A549 (cell line): ENCODE results near the gene KRABD2.
A peak's percentile ranks its signal among the peaks of the same experiment; 100 is the strongest.

Experiments
- ATAC-seq, 2 experiments: fragments of 200-7000 bp in 1 of 2; fragments of >200 bp in 1 of 2; cut with Nextera tagmentation in 1 of 2; cut with Tn5 transposase in 1 of 2; 3 replicates each; pipeline versions ENCODE4 v1.8.0 to v1.9.1; 2018 to 2020; ENCODE audit warnings: mild to moderate bottlenecking in 1 of 2, moderate library complexity in 1 of 2
- CTCF ChIA-PET: fragments of 300-600 bp; sonication (Branson Sonifier 250); formaldehyde crosslinking; extraction: SDS; loops from one replicate; lab custom pipeline; 2021; ENCODE audit warnings: antibody characterized with exemption, inconsistent platforms; lab: Yijun Ruan, JAX
- POLR2A ChIA-PET: fragments of 350-600 bp; formaldehyde crosslinking; extraction: SDS; loops from one replicate; lab custom pipeline; 2021; ENCODE audit warnings: antibody characterized with exemption, inconsistent platforms; lab: Yijun Ruan, JAX
- DNase-seq, 2 experiments: peaks; one replicate each; pipeline versions ENCODE4 v3.0.0 to v3.0.0-alpha.2; 2011 to 2016; ENCODE audit warnings: low read depth in 1 of 2, low spot score in 1 of 2
- FAIRE-seq: peaks from 2 replicates; lab custom pipeline; 2011; peaks lifted over from hg19 to GRCh38; lab: Jason Lieb, UNC
- H3K27ac ChIP-seq, 2 experiments: fragments of >200 bp; sonication (Bioruptor Twin); formaldehyde crosslinking; 3 replicates each; pipeline ENCODE4 v1.5.1; 2016 to 2017
- H3K4me1 ChIP-seq: fragments of >200 bp; sonication (Bioruptor Twin); formaldehyde crosslinking; 3 replicates; pipeline ENCODE4 v1.6.1; 2016
- H3K4me2 ChIP-seq: fragments of >200 bp; sonication (Bioruptor Twin); formaldehyde crosslinking; 3 replicates; pipeline ENCODE4 v1.6.1; 2016
- H3K4me3 ChIP-seq: fragments of >200 bp; sonication (Bioruptor Twin); formaldehyde crosslinking; 3 replicates; pipeline ENCODE4 v1.5.1; 2016
- H3K9me3 ChIP-seq: fragments of >200 bp; sonication (Bioruptor Twin); formaldehyde crosslinking; 3 replicates; pipeline ENCODE4 v1.6.1; 2016
- ATOH8 ChIP-seq: fragments of 250-450 bp; sonication (Bioruptor Pico); IDR thresholded peaks from 2 replicates; pipeline ENCODE4 v1.5.0; 2020; ENCODE audit warnings: low read depth, mild to moderate bottlenecking, moderate library complexity
- BCL3 ChIP-seq: fragments of >200 bp; sonication (Bioruptor Twin); formaldehyde crosslinking; IDR thresholded peaks from 3 replicates; pipeline ENCODE4 v1.6.1; 2016
- BHLHE40 ChIP-seq: IDR thresholded peaks from 2 replicates; pipeline ENCODE4 v1.6.1; 2012; ENCODE audit warnings: low read depth, low read length, inconsistent platforms
- CBX2 ChIP-seq: fragments of 200-600 bp; sonication (generic); IDR thresholded peaks from 2 replicates; pipeline ENCODE4 v1.6.1; 2016; ENCODE audit warnings: low read depth, mild to moderate bottlenecking, borderline replicate concordance
- CEBPB ChIP-seq, 2 experiments: fragments of >200 bp in 1 of 2; sonication (Bioruptor Twin) in 1 of 2; formaldehyde crosslinking in 1 of 2; IDR thresholded peaks; 2 replicates each; pipeline ENCODE4 v1.6.1; 2012 to 2016
- CHD2 ChIP-seq: fragments of 150-350 bp; IDR thresholded peaks from 2 replicates; pipeline ENCODE4 v1.6.1; 2014; ENCODE audit warnings: low read length; ENCODE audit not compliant: partially characterized antibody
- EHMT2 ChIP-seq: fragments of 200-600 bp; sonication (generic); IDR thresholded peaks from 2 replicates; pipeline ENCODE4 v1.6.1; 2016; ENCODE audit warnings: antibody characterized with exemption, low read depth, mild to moderate bottlenecking, moderate library complexity
- ELK1 ChIP-seq: fragments of 150-350 bp; IDR thresholded peaks from 2 replicates; pipeline ENCODE4 v1.6.1; 2014; ENCODE audit warnings: low read depth, mild to moderate bottlenecking, low read length
- ESRRA ChIP-seq: fragments of 150-350 bp; IDR thresholded peaks from 2 replicates; pipeline ENCODE4 v1.6.1; 2014; ENCODE audit warnings: mild to moderate bottlenecking, low read length, borderline replicate concordance
- FOXS1 ChIP-seq: fragments of 250-450 bp; sonication (Bioruptor Pico); IDR thresholded peaks from 2 replicates; pipeline ENCODE4 v1.5.0; 2020; ENCODE audit warnings: mild to moderate bottlenecking, moderate library complexity
- GATA3 ChIP-seq: IDR thresholded peaks from 2 replicates; pipeline ENCODE4 v1.6.1; 2012; ENCODE audit warnings: borderline replicate concordance
- HDAC2 ChIP-seq: fragments of 200-600 bp; sonication (generic); IDR thresholded peaks from 2 replicates; pipeline ENCODE4 v1.6.1; 2016
- HEYL ChIP-seq: fragments of 250-450 bp; sonication (Bioruptor Pico); IDR thresholded peaks from 2 replicates; pipeline ENCODE4 v1.8.0; 2021; ENCODE audit warnings: mild to moderate bottlenecking, moderate library complexity
- HOXB13 ChIP-seq: fragments of 250-450 bp; sonication (Bioruptor Pico); IDR thresholded peaks from 2 replicates; pipeline ENCODE4 v1.5.0; 2020; ENCODE audit warnings: low read depth, mild to moderate bottlenecking, moderate library complexity
- JUNB ChIP-seq: fragments of >200 bp; sonication (Bioruptor Twin); formaldehyde crosslinking; IDR thresholded peaks from 2 replicates; pipeline ENCODE4 v1.6.1; 2016
- KDM1A ChIP-seq: fragments of 200-600 bp; sonication (generic); IDR thresholded peaks from 2 replicates; pipeline ENCODE4 v1.6.1; 2016; ENCODE audit warnings: low read depth, mild to moderate bottlenecking
- MAFK ChIP-seq: fragments of 450-650 bp; IDR thresholded peaks from 2 replicates; pipeline ENCODE4 v1.6.1; 2014; ENCODE audit not compliant: partially characterized antibody
- MAZ ChIP-seq: fragments of 150-350 bp; IDR thresholded peaks from 2 replicates; pipeline ENCODE4 v1.6.1; 2014; ENCODE audit warnings: antibody characterized with exemption, low read depth, low read length, borderline replicate concordance
- POLR2A ChIP-seq: IDR thresholded peaks from 2 replicates; pipeline ENCODE4 v1.6.1; 2012; ENCODE audit warnings: mild to moderate bottlenecking, low read length
- RAD21 ChIP-seq, 2 experiments: fragments of >200 bp in 1 of 2; sonication (Bioruptor Twin) in 1 of 2; formaldehyde crosslinking in 1 of 2; IDR thresholded peaks in 1 of 2; conservative IDR thresholded peaks in 1 of 2; 2 replicates in 1 of 2; 3 replicates in 1 of 2; pipeline ENCODE4 v1.6.1; 2012 to 2018; ENCODE audit warnings: inconsistent platforms in 1 of 2
- RARB ChIP-seq: fragments of 250-450 bp; sonication (Bioruptor Pico); IDR thresholded peaks from 2 replicates; pipeline ENCODE4 v1.8.0; 2021; ENCODE audit warnings: mild to moderate bottlenecking, moderate library complexity
- REST ChIP-seq: fragments of 200-600 bp; sonication (generic); IDR thresholded peaks from 2 replicates; pipeline ENCODE4 v1.6.1; 2016; ENCODE audit warnings: antibody characterized with exemption, mild to moderate bottlenecking, moderate library complexity
- RFX5 ChIP-seq: fragments of 450-650 bp; IDR thresholded peaks from 2 replicates; pipeline ENCODE4 v1.7.1; 2014; ENCODE audit warnings: antibody characterized with exemption, mild to moderate bottlenecking, moderate library complexity
- RNF2 ChIP-seq: fragments of 200-600 bp; sonication (generic); IDR thresholded peaks from 2 replicates; pipeline ENCODE4 v1.6.1; 2016; ENCODE audit warnings: low read depth, mild to moderate bottlenecking, antibody characterized with exemption, moderate library complexity, borderline replicate concordance
- SMC3 ChIP-seq: fragments of >200 bp; sonication (Bioruptor Twin); formaldehyde crosslinking; IDR thresholded peaks from 3 replicates; pipeline ENCODE4 v1.6.1; 2018; ENCODE audit warnings: inconsistent platforms
- SREBF2 ChIP-seq: fragments of 450-650 bp; IDR thresholded peaks from 2 replicates; pipeline ENCODE4 v1.6.1; 2014; ENCODE audit warnings: mild to moderate bottlenecking, moderate library complexity
- TP53 ChIP-seq: fragments of 250-450 bp; sonication (Bioruptor Pico); IDR thresholded peaks from 2 replicates; pipeline ENCODE4 v1.5.0; 2021; ENCODE audit warnings: mild to moderate bottlenecking, moderate library complexity
- USF2 ChIP-seq: fragments of 450-650 bp; IDR thresholded peaks from 2 replicates; pipeline ENCODE4 v1.6.1; 2014; ENCODE audit warnings: antibody characterized with exemption
- ZSCAN20 ChIP-seq: fragments of 250-450 bp; sonication (Bioruptor Pico); IDR thresholded peaks from 2 replicates; pipeline ENCODE4 v1.8.0; 2022; ENCODE audit warnings: mild to moderate bottlenecking, moderate library complexity
- WGBS: methylation state at CpG from one replicate; pipeline ENCODE4 v1.1.6; 2017; ENCODE audit errors: missing lambda C conversion rate; 5-methylcytosine and 5-hydroxymethylcytosine counted together
- TF ChIP-seq, protein P1 (sequence below): fragments of >200 bp; sonication (Bioruptor Twin); formaldehyde crosslinking; IDR thresholded peaks from 2 replicates; pipeline ENCODE4 v1.6.1; 2016

KRABD2 gene

DNA sequence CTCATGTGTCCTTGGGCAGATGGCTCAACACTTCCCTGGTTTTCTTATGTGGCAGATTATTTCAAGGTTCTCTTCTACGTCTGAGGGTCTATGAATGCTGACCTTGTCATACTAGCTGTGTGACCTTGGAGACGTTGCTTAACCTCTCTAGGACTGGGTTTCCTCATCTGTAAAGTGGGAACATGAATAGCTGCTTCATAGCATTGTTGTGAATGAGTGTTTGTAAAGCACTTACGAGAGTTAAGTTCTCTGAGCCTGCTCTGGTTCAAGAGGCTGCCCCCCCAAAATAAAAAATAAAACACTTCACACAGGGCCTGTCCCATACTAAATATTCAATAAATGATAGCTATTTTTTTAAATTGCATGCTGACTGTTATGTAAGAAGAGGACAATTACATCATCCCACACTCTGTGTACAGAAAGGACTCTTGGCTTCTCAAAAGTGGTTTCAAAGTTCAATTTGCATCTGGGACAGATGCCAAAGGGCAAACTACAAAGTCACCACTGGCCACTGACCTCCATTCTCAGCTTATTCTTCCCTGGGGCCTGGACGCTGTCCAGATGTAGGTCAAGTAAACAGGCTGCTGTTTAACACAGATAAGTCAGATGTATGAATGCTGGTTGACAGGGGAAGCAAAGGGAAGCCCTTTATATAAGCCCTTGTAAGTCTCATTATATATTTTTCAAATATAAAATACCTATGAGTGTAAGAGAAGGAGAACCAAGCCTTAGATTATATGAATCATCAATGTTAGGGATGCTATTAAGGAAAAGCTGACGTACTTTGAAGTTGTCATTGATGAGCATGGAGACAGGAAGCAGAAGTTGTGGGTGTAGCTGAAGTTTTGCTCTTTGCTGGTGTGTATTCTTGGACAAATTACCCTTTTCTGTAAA lies 43.8 kb upstream of the KRABD2 start (continued):
- TF ChIP-seq CBX2 (no peak), TP53 (CRISPR knock-in tag) (no peak), HDAC2 (no peak), ATOH8 (CRISPR knock-in tag) (no peak), RAD21 (conservative IDR thresholded peaks at IDR 0.05 in 1 of 2, IDR thresholded peaks at IDR 0.05 in 1 of 2) (no peak), RARB (CRISPR knock-in tag) (no peak), ELK1 (no peak), HEYL (CRISPR knock-in tag) (no peak), RFX5 (no peak), FOXS1 (CRISPR knock-in tag) (no peak), BCL3 (0 out of 3 replicates have a peak, but pooled peaks have one; percentile 45), JUNB (no peak), MAFK (no peak), REST (no peak), HOXB13 (CRISPR knock-in tag) (no peak), SMC3 (no peak), USF2 (no peak), SREBF2 (no peak)
- TF ChIP-seq, protein P1, sequence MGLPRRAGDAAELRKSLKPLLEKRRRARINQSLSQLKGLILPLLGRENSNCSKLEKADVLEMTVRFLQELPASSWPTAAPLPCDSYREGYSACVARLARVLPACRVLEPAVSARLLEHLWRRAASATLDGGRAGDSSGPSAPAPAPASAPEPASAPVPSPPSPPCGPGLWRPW: peak; percentile 48; the same call in 1 of the 2 replicates

GRCh38 chr17:8419305-8419704 lies 42.8 kb upstream of the KRABD2 start:
- WGBS: 51% methylated on average over 1 of the region's 1 CpG
- ATAC-seq: no peak
- peaks cover 43% of the 10 kb centered on the region for H3K4me1 ChIP-seq
- no peak overlapping the region for H3K4me3 ChIP-seq
- H3K27ac ChIP-seq: no peak overlapping the region
- ChIA-PET POLR2A (no interaction called here), CTCF (interaction anchor here (0.8 to 5.5 kb wide), 7 partner anchors 9 to 362 kb away, joined by 3 to 40 read pairs (median 4); partner anchors contain the start of gene NDEL1)
- no peak for DNase-seq
- peak; percentile 28 for FAIRE-seq
- no peaks in the 10 kb centered on the region for H3K9me3 ChIP-seq
- H3K4me2 ChIP-seq: no peak overlapping the region; the same call in 1 of the 3 replicates
- TF ChIP-seq ESRRA: no peak
- TF ChIP-seq MAZ: no peak
- TF ChIP-seq ZSCAN20: no peak
- TF ChIP-seq KDM1A: no peak
- no peak for TF ChIP-seq BHLHE40
- no peak for TF ChIP-seq RARB (CRISPR knock-in tag)
- no peak for TF ChIP-seq BCL3
- TF ChIP-seq EHMT2: no peak
- TF ChIP-seq FOXS1 (CRISPR knock-in tag): no peak
- no peak for TF ChIP-seq CHD2
- no peak for TF ChIP-seq POLR2A
- no peak for TF ChIP-seq GATA3
- TF ChIP-seq RNF2: no peak
- TF ChIP-seq CEBPB (IDR thresholded peaks at IDR 0.05): no peak
